ENCODE results near the gene CDX2.

CDX2 gene

GRCh38 chr13:27913160-27913559 lies 56.0 kb downstream of the CDX2 start:
- no peak for DNase-seq

- DNase-seq: no peak
Measured at GRCh38 chr13:27911521-27911920, 57.6 kb downstream of the CDX2 start.
